ENCODE data around the gene GABPB2. TPM values are rescaled to one million over a fixed set of nuclear protein-coding genes. Genes with fewer than 3 reads are reported as not detected.

GABPB2 gene
- total and polyA plus RNA-seq, 2 experiments from 2014 or later, result 1.1 to 2.6 TPM

DNA sequence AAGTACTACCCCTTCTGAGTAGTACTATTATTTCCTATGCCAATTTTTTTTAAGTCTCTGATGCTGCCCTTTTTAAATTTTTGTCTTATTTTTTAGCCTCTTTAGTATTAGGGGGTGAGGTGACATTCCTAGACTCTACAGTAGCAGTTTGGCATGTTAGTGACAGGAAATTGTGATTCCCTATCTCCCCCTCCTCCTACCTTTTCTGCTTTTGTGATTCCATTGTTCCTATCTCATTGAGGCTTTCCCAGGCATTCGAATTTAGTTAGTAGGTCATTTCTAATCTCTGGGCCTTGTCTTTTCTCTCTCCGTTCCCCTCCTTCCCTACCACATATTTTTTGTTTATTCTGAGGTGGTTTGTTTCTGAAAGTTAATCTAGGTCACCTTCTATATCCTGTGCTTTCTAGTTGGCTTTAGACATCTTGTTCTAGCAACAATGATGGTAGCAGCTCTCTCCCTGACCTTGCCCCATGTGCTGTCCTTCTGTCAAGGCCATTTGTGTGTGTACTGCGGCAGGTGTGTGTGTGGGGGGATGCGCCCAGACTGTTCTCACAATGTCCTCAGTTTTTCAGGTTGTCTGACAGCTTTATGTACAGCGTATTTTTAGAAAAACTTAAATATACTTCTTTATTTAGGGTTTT lies 54.3 kb downstream of the GABPB2 start (continued):
- TF ChIP-seq, protein P1, sequence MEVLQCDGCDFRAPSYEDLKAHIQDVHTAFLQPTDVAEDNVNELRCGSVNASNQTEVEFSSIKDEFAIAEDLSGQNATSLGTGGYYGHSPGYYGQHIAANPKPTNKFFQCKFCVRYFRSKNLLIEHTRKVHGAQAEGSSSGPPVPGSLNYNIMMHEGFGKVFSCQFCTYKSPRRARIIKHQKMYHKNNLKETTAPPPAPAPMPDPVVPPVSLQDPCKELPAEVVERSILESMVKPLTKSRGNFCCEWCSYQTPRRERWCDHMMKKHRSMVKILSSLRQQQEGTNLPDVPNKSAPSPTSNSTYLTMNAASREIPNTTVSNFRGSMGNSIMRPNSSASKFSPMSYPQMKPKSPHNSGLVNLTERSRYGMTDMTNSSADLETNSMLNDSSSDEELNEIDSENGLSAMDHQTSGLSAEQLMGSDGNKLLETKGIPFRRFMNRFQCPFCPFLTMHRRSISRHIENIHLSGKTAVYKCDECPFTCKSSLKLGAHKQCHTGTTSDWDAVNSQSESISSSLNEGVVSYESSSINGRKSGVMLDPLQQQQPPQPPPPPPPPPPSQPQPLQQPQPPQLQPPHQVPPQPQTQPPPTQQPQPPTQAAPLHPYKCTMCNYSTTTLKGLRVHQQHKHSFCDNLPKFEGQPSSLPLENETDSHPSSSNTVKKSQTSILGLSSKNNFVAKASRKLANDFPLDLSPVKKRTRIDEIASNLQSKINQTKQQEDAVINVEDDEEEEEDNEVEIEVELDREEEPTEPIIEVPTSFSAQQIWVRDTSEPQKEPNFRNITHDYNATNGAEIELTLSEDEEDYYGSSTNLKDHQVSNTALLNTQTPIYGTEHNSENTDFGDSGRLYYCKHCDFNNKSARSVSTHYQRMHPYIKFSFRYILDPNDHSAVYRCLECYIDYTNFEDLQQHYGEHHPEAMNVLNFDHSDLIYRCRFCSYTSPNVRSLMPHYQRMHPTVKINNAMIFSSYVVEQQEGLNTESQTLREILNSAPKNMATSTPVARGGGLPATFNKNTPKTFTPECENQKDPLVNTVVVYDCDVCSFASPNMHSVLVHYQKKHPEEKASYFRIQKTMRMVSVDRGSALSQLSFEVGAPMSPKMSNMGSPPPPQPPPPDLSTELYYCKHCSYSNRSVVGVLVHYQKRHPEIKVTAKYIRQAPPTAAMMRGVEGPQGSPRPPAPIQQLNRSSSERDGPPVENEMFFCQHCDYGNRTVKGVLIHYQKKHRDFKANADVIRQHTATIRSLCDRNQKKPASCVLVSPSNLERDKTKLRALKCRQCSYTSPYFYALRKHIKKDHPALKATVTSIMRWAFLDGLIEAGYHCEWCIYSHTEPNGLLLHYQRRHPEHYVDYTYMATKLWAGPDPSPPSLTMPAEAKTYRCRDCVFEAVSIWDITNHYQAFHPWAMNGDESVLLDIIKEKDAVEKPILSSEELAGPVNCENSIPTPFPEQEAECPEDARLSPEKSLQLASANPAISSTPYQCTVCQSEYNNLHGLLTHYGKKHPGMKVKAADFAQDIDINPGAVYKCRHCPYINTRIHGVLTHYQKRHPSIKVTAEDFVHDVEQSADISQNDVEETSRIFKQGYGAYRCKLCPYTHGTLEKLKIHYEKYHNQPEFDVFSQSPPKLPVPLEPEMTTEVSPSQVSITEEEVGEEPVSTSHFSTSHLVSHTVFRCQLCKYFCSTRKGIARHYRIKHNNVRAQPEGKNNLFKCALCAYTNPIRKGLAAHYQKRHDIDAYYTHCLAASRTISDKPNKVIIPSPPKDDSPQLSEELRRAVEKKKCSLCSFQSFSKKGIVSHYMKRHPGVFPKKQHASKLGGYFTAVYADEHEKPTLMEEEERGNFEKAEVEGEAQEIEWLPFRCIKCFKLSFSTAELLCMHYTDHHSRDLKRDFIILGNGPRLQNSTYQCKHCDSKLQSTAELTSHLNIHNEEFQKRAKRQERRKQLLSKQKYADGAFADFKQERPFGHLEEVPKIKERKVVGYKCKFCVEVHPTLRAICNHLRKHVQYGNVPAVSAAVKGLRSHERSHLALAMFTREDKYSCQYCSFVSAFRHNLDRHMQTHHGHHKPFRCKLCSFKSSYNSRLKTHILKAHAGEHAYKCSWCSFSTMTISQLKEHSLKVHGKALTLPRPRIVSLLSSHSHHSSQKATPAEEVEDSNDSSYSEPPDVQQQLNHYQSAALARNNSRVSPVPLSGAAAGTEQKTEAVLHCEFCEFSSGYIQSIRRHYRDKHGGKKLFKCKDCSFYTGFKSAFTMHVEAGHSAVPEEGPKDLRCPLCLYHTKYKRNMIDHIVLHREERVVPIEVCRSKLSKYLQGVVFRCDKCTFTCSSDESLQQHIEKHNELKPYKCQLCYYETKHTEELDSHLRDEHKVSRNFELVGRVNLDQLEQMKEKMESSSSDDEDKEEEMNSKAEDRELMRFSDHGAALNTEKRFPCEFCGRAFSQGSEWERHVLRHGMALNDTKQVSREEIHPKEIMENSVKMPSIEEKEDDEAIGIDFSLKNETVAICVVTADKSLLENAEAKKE (CRISPR knock-in tag; IDR thresholded peaks at IDR 0.05), result no peak
- no peak for TF ChIP-seq NANOG (IDR thresholded peaks at IDR 0.05; ENCODE audit: borderline replicate concordance)
- TF ChIP-seq, protein P2, sequence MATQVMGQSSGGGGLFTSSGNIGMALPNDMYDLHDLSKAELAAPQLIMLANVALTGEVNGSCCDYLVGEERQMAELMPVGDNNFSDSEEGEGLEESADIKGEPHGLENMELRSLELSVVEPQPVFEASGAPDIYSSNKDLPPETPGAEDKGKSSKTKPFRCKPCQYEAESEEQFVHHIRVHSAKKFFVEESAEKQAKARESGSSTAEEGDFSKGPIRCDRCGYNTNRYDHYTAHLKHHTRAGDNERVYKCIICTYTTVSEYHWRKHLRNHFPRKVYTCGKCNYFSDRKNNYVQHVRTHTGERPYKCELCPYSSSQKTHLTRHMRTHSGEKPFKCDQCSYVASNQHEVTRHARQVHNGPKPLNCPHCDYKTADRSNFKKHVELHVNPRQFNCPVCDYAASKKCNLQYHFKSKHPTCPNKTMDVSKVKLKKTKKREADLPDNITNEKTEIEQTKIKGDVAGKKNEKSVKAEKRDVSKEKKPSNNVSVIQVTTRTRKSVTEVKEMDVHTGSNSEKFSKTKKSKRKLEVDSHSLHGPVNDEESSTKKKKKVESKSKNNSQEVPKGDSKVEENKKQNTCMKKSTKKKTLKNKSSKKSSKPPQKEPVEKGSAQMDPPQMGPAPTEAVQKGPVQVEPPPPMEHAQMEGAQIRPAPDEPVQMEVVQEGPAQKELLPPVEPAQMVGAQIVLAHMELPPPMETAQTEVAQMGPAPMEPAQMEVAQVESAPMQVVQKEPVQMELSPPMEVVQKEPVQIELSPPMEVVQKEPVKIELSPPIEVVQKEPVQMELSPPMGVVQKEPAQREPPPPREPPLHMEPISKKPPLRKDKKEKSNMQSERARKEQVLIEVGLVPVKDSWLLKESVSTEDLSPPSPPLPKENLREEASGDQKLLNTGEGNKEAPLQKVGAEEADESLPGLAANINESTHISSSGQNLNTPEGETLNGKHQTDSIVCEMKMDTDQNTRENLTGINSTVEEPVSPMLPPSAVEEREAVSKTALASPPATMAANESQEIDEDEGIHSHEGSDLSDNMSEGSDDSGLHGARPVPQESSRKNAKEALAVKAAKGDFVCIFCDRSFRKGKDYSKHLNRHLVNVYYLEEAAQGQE (IDR thresholded peaks at IDR 0.05; ENCODE audit: unreplicated experiment), result no peak

DNA sequence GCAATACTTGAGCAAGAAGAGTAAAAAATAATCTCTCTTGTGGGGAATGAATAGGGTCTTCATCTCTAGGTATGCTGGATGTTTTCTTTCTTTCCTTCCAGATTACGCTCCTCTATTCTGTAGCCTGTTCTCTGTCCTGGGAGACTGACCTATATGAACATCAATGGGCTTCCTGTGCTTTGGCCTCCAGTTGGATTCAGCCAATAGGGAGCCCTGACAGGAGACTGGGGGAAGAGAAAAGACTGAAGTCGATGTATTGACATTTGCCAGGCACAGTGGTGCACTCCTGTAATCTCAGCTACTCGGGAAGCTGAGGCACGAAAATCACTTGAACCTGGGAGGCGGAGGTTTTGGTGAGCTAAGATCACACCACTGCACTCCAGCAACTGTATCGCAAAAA lies 58.2 kb downstream of the GABPB2 start:
- H3K4me1 Mint-ChIP-seq, result peaks cover 30% of the 10 kb centered on the region; the same call in 2 of the 3 replicates
- ATAC-seq, result no peak
- H3K36me3 Mint-ChIP-seq (ENCODE audit: low read depth), result peaks cover 3% of the 10 kb centered on the region; the same call in 1 of the 3 replicates
- H3K9me3 Mint-ChIP-seq, result no peaks in the 10 kb centered on the region
- Histone ChIP-seq H4K20me1 (replicated peaks; ENCODE audit: insufficient read depth) (no peaks in the 10 kb centered on the region; the same call in 1 of the 2 replicates), H3K4me1 (ENCODE audit: insufficient read depth) (peaks cover 27% of the 10 kb centered on the region), H3K9me2 (ENCODE audit: insufficient read depth) (no peaks in the 10 kb centered on the region), H3K27ac (ENCODE audit: low read depth) (no peak overlapping the region), H3K4me2 (no peak overlapping the region), H3K36me3 (ENCODE audit: insufficient read depth) (no peaks in the 10 kb centered on the region), H3K4me3 (no peak overlapping the region), H3F3A (replicated peaks; ENCODE audit: low read depth) (peaks cover 4% of the 10 kb centered on the region; the same call in 1 of the 2 replicates), H3K79me2 (replicated peaks; ENCODE audit: insufficient read depth) (no peaks in the 10 kb centered on the region), H3K27me3 (ENCODE audit: insufficient read depth) (peaks cover 30% of the 10 kb centered on the region), H2AFZ (no peak overlapping the region)
- DNase-seq (ENCODE audit: low spot score), result peak; percentile 52
- no peak overlapping the region for H3K27ac Mint-ChIP-seq
- no peak overlapping the region for H3K4me3 Mint-ChIP-seq
- H3K27me3 Mint-ChIP-seq (ENCODE audit: insufficient read depth, low read depth, poor library complexity), result peaks cover 24% of the 10 kb centered on the region
- TF ChIP-seq, protein P1 (CRISPR knock-in tag; IDR thresholded peaks at IDR 0.05), result no peak
- TF ChIP-seq ZNF331 (CRISPR knock-in tag; IDR thresholded peaks at IDR 0.05; ENCODE audit: low read depth) (no peak), JUNB (IDR thresholded peaks at IDR 0.05; ENCODE audit: unreplicated experiment) (no peak)

Data from GM23338 (cell line).